Endodermal cell (in vitro differentiated cells): ENCODE data around the gene CCDC134. TPM values are rescaled to one million over a fixed set of nuclear protein-coding genes. Genes with fewer than 3 reads are reported as not detected.

Experiments
- DNase-seq: peaks from one replicate; pipeline ENCODE4 v3.0.0-alpha.2; 2017
- H3K27ac ChIP-seq: 2 replicates; pipeline ENCODE4 v1.5.1; 2013; ENCODE audit warnings: mild to moderate bottlenecking, low read depth, low read length, moderate library complexity
- H3K27me3 ChIP-seq: 2 replicates; pipeline ENCODE4 v1.6.1; 2013; ENCODE audit warnings: mild to moderate bottlenecking, low read length, moderate library complexity; ENCODE audit not compliant: insufficient read depth, control insufficient read depth, poor library complexity, severe bottlenecking
- H3K36me3 ChIP-seq: 2 replicates; pipeline ENCODE4 v1.7.0; 2013; ENCODE audit warnings: mild to moderate bottlenecking, low read length, moderate library complexity; ENCODE audit not compliant: control insufficient read depth, insufficient read depth
- H3K4me1 ChIP-seq: one replicate; pipeline ENCODE4 v1.7.0; 2013; ENCODE audit warnings: low read length; ENCODE audit not compliant: control insufficient read depth, insufficient read depth
- H3K4me3 ChIP-seq: 2 replicates; pipeline ENCODE4 v1.5.1; 2013; ENCODE audit warnings: mild to moderate bottlenecking, low read length, moderate library complexity
- H3K9ac ChIP-seq: 2 replicates; pipeline ENCODE4 v1.6.1; 2013; ENCODE audit warnings: mild to moderate bottlenecking, low read length, moderate library complexity; ENCODE audit not compliant: poor library complexity, severe bottlenecking; ENCODE audit errors: extremely low read depth
- H3K9me3 ChIP-seq: 2 replicates; pipeline ENCODE4 v1.6.1; 2013; ENCODE audit warnings: mild to moderate bottlenecking, low read length, moderate library complexity; ENCODE audit not compliant: control insufficient read depth
- H3K27ac Mint-ChIP-seq: 2 replicates; pipeline ENCODE4 v1.8.0; 2020; ENCODE audit warnings: mixed read lengths
- H3K27me3 Mint-ChIP-seq: 2 replicates; pipeline ENCODE4 v1.8.0; 2021; ENCODE audit warnings: mild to moderate bottlenecking, mixed read lengths; ENCODE audit not compliant: insufficient read depth
- H3K36me3 Mint-ChIP-seq: 2 replicates; pipeline ENCODE4 v1.8.0; 2020; ENCODE audit warnings: low read depth, mixed read lengths
- H3K4me1 Mint-ChIP-seq: 2 replicates; pipeline ENCODE4 v1.8.0; 2020; ENCODE audit warnings: mixed read lengths
- H3K4me3 Mint-ChIP-seq: 2 replicates; pipeline ENCODE4 v1.8.0; 2020; ENCODE audit warnings: mild to moderate bottlenecking, moderate library complexity, mixed read lengths
- H3K9me3 Mint-ChIP-seq: 2 replicates; pipeline ENCODE4 v1.8.0; 2020; ENCODE audit warnings: mild to moderate bottlenecking, mixed read lengths
- WGBS, 2 experiments: methylation state at CpG; one replicate each; pipeline versions ENCODE4 v1.1.5 to v1.1.7; 2013; ENCODE audit warnings: missing lambda C conversion rate in 2 of 2, mixed read lengths in 1 of 2; ENCODE audit not compliant: insufficient coverage in 1 of 2, insufficient read length in 1 of 2; 5-methylcytosine and 5-hydroxymethylcytosine counted together
- total RNA-seq, 2 donors: library from RNA; stranded (reverse); fragmentation: NEBNext Ultra II Directional in 1 of 2; extraction: Animal tissue kit (Norgen Biotek cat#: 25700) in 1 of 2; gene quantifications; 2 replicates in 1 of 2; 3 replicates in 1 of 2; pipeline ENCODE4 v1.2.1, GENCODE V29; 2021
- TF ChIP-seq, protein P1 (sequence below): fragments of 200-600 bp; sonication (generic); conservative IDR thresholded peaks from 2 replicates; pipeline ENCODE4 v1.5.0; 2021; ENCODE audit warnings: antibody characterized with exemption, mild to moderate bottlenecking

CCDC134 gene
- total RNA-seq, 2 donors from 2014 or later = 15.0 to 21.0 TPM

DNA sequence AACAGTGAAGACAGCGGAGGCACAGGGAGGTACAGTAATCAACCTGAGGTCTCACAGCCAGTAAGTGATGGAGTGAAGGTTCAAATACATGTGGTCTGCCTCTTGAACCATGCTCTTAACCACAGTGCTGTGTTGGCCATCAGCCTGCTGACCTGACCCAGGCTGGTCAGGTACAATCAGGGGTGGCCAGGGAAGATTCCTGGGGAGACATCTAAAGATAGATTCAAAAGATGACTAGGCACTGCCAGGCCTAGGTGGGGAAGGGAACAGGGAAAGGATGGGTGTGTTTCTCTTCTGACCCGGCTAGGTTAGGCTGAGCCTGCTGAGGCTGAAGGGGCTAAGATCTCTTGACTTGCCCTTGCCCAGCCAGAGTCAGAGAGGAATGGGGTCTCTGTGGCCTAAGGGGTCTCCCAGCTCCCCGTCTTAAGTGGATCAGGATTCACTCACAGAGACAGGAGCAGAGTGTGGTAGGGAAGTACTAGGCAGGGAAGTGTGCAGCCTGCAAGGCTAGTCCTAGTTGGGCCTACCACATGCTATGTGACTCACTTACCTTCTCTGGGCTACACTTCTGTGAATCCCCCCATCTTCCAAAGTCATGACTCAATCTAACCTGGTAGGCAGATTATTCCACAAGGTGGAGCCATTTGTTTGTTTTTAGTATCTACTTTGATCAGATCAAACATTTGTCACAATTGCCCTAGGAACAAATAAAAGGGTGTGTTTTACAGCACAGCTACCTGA, 22.0 kb downstream of the CCDC134 start:
- Mint-ChIP-seq H3K4me1 (peaks cover 4% of the 10 kb centered on the region), H3K27ac (no peak overlapping the region)
- WGBS, 2 experiments = 98 to 100% methylated on average over 2 to 3 of the region's 3 CpGs

DNA sequence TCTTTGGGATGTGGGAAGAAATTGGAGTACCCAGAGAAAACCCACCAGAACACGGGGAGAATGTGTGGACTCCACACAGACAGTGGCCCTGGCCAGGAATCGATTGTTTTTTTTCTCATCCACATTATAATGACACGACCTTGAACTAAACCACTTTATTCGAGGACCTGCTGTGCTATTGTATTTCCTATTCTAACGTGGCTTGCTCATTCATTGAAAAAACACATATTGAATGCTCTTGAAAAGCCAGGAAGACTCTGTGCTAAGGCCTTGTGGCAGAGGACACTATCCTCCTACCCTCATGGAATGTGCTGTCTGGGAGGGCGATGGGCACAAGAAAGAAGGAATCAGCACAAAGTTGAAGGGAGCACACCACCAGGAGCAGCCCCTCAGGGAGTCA, 23.3 kb downstream of the CCDC134 start:
- H3K27ac Mint-ChIP-seq = no peak overlapping the region
- no peak overlapping the region for H3K4me3 Mint-ChIP-seq
- 81 to 82% methylated on average over 5 to 6 of the region's 6 CpGs for WGBS, 2 experiments

More for the DNA sequence above, 22.0 kb downstream of the CCDC134 start:
- no peaks in the 10 kb centered on the region for H3K9me3 ChIP-seq
- no peak overlapping the region for H3K4me3 ChIP-seq
- H3K4me1 ChIP-seq = peaks cover 4% of the 10 kb centered on the region
- H3K9me3 Mint-ChIP-seq = no peaks in the 10 kb centered on the region
- H3K27ac ChIP-seq = no peak overlapping the region
- no peak overlapping the region for H3K9ac ChIP-seq
- H3K36me3 ChIP-seq = no peaks in the 10 kb centered on the region
- H3K36me3 Mint-ChIP-seq = peaks cover 24% of the 10 kb centered on the region
- no peak overlapping the region for H3K4me3 Mint-ChIP-seq
- TF ChIP-seq, protein P1, sequence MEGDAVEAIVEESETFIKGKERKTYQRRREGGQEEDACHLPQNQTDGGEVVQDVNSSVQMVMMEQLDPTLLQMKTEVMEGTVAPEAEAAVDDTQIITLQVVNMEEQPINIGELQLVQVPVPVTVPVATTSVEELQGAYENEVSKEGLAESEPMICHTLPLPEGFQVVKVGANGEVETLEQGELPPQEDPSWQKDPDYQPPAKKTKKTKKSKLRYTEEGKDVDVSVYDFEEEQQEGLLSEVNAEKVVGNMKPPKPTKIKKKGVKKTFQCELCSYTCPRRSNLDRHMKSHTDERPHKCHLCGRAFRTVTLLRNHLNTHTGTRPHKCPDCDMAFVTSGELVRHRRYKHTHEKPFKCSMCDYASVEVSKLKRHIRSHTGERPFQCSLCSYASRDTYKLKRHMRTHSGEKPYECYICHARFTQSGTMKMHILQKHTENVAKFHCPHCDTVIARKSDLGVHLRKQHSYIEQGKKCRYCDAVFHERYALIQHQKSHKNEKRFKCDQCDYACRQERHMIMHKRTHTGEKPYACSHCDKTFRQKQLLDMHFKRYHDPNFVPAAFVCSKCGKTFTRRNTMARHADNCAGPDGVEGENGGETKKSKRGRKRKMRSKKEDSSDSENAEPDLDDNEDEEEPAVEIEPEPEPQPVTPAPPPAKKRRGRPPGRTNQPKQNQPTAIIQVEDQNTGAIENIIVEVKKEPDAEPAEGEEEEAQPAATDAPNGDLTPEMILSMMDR = peak; percentile 67
- H3K27me3 ChIP-seq = no peaks in the 10 kb centered on the region
- no peak for DNase-seq
- H3K27me3 Mint-ChIP-seq = no peaks in the 10 kb centered on the region

DNA sequence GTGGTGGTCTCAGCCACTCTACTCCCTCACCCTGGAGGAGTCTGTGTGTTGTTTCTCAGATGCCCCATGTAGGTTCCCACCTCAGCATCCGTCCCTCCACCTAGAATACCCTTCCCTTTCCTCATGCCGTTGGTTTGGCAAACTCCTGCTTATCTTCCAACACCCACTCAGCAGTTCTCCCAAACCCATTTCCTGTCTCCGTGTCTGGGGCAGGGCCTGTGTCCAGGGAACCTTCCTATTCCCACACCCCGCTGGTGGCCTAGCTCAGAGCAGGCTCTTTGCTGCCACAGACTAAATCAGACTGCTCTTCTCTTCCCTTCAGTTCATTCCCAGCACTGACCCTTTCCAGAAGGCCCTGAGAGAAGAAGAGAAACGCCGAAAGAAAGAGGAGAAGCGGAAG, 24.9 kb downstream of the CCDC134 start:
- Mint-ChIP-seq H3K9me3 (no peaks in the 10 kb centered on the region), H3K27me3 (no peaks in the 10 kb centered on the region), H3K4me3 (no peak overlapping the region), H3K4me1 (peaks cover 4% of the 10 kb centered on the region), H3K27ac (peak overlapping the region; percentile 7), H3K36me3 (peaks cover 16% of the 10 kb centered on the region)
- H3K27ac ChIP-seq = no peak overlapping the region
- DNase-seq = peak; percentile 56
- H3K4me3 ChIP-seq = no peak overlapping the region
- TF ChIP-seq, protein P1 = no peak
- 93% methylated on average over 6 to 7 of the region's 7 CpGs for WGBS, 2 experiments
- no peaks in the 10 kb centered on the region for H3K27me3 ChIP-seq
- H3K4me1 ChIP-seq = peaks cover 4% of the 10 kb centered on the region
- H3K9ac ChIP-seq = no peak overlapping the region
- H3K9me3 ChIP-seq = no peaks in the 10 kb centered on the region
- no peaks in the 10 kb centered on the region for H3K36me3 ChIP-seq

More for the DNA sequence above, 23.3 kb downstream of the CCDC134 start:
- Mint-ChIP-seq H3K27me3 (no peaks in the 10 kb centered on the region), H3K36me3 (peaks cover 24% of the 10 kb centered on the region), H3K4me1 (peaks cover 4% of the 10 kb centered on the region), H3K9me3 (no peaks in the 10 kb centered on the region)
- peaks cover 4% of the 10 kb centered on the region for H3K4me1 ChIP-seq
- TF ChIP-seq, protein P1 = no peak
- no peaks in the 10 kb centered on the region for H3K36me3 ChIP-seq
- no peak overlapping the region for H3K27ac ChIP-seq
- H3K27me3 ChIP-seq = no peaks in the 10 kb centered on the region
- DNase-seq = peak; percentile 48
- H3K9ac ChIP-seq = no peak overlapping the region
- H3K4me3 ChIP-seq = no peak overlapping the region
- no peaks in the 10 kb centered on the region for H3K9me3 ChIP-seq
